ENCODE results near the gene DPYD.

The DPYD gene

DNA sequence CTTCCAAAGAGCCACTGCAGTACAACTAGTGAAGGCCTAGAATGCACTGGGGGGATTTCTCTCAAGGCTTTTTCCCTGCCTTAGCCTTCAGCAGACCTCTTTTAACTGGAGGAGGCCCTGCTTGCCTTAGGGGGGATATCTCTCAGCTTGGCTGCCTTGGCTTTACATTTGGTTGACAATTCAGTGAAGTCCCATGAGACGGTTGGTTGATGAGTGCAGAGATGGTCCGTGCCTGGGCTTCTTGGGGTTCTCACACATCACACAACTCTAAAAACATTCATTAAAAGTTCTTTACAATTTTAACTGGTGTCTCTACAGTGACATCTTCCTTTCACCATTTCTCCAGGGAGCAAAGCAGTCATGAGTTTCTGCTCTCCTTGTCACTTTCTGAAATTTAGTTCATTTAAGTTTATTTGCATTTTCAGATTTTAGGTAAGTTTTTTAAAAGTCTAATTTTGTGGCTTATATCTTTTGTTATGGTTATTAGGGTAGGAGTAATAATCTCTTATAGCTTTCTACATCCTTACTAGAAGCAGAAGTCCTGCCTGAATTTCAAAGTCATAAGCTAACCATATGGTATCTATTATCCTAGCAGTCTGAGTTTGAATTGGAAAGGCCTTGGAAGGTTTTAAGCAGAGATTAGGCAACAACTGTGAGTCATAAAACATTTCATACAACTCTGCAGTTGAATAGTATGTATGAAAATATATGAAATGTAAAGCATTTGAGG lies 487.6 kb downstream of the DPYD start:
- no peak for DNase-seq (ENCODE audit: low read depth in 2 of 2)

DNA sequence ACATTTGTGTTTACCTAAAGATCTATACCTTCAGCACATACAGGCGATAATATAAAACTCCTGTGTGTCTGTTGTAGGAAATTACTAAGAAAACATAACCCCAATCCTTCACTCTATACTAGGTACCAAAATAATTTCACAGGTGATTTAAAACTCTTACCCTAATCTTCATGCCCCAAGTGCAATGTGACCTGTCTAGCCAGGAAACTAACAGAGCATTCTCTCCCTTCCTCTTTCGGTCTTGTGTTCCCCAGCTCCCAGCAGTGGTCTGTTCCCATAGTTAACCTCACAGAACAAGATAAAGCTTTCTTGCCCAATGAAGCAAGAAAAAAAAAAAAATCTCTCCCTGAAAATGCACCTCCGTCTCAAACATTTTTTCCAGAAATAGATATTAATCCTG lies 493.5 kb downstream of the DPYD start:
- DNase-seq (ENCODE audit: low read depth in 2 of 2), result no peak

DNA sequence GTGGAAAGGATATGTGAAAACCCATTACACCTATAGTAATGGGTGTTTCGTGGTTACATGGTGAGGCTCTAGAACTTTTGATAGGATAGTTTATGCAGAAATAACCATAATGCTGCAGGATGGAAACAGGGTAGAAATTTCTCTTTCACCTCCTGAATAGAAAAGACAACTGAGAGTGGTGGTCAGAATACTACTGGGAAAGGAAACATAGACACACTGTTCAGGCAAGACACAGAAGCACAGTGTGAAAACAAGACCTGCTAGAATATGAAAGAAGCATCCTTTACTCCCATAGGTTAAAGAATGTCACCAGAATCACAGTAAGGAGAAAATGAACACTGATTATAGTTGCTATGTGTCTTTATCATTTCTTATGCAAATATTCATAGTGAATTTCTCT lies 496.6 kb downstream of the DPYD start:
- DNase-seq (ENCODE audit: low read depth in 2 of 2), result no peak

DNA sequence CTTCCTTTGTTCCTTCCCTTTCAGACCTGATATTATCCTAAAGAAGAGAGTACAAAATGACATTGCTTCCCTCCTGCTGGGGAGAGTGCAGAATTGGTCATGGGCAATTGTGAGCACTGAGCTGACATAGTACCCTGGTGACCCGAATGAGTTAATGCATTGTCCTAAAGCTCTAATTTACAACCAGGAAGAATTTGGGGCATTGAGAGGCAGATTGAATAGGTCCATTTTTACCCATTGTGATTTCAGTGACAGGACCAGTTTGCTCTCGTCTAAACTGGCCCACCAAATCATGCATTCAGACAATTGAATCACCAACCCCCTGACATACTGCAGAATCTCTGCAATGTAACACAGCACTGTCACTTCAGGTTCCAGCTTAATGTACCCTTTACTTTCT lies 497.4 kb downstream of the DPYD start:
- no peak for DNase-seq (ENCODE audit: low read depth in 2 of 2)

DNA sequence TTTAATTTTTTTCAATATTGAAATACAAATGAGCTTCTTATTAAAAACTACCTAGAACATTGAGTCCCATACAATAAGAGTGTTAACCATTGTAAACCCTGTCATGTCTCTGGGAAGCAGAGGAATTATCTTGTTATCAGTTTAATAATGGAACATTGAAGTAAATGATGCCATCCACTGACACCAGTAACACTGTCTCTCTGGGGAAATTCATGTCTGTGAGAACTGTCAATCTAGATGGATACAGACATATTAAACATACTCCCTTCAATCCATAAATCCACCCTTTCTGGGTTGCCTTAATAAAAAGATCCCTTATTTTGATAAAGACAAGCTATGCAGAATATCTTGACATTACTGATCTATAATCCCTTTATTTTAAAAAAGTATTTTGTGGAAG lies 503.2 kb downstream of the DPYD start:
- DNase-seq (ENCODE audit: low read depth in 2 of 2), result no peak

DNA sequence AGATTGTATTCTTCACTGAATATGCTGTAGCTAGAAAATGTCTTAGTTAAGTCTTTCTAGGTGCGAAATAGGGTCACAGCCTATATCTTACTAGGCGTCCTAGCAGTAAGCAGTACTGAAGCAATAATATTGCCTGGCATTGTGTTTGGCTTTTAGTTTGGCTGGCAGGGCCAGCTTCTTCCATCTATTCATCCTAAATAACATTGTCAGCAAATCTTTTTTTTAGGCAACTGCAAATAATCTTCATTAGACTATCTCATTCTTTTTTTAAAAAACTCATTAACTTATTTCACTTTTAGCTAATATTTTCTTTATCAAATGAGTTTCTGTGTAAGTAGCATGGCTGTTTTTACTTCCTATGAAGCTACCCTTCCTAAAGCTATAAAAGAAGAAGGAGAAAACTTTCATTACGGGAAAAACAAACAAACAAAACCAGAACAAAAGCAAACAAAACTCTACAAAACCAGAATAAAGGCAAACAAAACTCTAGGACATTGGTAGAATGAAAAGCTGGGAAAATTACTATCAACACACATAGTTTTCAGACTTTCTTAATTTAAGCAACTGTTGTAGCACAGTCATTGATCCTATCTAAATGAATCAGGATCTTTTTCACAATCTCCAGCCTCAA lies 506.0 kb downstream of the DPYD start:
- no peak for DNase-seq (ENCODE audit: low read depth in 2 of 2)

DNA sequence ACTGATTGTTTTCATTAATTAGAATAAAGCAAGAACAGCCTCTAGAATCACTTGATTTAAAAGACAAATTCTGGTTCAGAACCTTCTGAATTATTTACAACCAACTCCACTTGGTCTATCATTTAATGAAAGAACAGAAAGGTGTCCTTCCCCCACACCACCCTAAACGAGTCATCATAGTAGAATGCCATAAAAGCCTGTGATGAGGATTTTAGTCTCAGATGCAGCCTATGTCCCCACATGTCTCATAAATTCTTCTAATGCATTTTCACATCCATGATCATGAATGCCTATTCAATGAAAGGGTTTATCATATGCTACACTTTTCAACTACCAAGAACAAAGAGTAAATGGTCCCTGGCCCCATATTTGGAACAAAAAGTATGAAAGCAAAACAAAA lies 508.1 kb downstream of the DPYD start:
- no peak for DNase-seq (ENCODE audit: low read depth in 2 of 2)

DNA sequence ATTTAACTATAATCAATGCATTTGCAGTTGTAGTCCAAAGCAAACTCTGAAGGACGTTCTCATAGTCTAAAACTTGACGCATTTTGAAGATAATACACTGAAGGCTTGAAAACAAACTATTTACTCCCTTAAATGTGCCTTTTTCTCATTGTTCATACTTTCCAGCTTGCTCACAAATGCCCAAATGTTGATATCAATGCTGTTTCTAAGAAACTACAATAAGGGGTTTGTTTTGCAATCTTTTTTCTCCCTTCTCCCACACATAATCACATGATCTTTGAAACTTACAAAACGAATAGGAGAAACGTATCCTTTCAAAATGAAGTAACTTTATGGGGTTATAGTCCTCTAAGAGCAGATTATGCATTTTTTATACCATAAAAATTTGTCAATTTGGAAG lies 508.7 kb downstream of the DPYD start:
- DNase-seq (ENCODE audit: low read depth in 2 of 2), result no peak

DNA sequence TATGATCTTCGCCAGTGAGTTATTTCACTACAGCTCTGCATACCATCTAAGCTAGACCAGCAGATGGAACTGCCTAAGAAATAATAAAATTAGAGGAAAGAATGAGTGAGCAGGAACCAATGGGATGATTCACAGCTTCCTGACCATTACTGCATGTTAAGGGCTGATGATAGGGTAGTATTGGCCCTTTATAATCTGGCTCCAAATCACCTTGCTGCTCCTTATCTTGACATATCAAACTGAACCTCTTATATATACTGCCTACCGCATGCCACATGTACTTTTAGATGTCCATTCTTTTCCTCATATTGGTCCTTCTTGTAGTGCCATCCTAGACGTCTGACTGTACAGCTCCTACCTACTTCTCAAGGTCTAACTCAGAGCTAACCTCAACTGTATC lies 524.4 kb downstream of the DPYD start:
- DNase-seq (ENCODE audit: low read depth in 2 of 2), result no peak

DNA sequence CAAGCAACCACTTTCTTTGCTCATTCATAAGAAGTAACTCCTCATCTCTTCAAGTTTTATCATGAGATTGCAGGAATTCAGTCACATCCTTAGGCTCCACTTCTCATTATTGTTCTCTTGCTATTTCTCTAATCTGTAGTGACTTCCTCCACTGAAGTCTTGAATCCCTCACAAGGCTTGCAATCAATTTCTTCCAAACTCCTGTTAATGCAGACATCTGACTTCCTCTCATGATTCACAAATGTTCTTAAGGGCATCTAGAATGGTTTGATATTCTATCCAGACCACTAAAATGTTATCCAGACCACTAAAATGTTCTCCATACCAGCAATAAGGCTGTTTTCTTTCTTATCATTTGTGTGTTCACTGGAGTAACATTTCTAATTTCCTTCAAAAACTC lies 528.1 kb downstream of the DPYD start:
- DNase-seq (ENCODE audit: low read depth in 2 of 2), result no peak

DNA sequence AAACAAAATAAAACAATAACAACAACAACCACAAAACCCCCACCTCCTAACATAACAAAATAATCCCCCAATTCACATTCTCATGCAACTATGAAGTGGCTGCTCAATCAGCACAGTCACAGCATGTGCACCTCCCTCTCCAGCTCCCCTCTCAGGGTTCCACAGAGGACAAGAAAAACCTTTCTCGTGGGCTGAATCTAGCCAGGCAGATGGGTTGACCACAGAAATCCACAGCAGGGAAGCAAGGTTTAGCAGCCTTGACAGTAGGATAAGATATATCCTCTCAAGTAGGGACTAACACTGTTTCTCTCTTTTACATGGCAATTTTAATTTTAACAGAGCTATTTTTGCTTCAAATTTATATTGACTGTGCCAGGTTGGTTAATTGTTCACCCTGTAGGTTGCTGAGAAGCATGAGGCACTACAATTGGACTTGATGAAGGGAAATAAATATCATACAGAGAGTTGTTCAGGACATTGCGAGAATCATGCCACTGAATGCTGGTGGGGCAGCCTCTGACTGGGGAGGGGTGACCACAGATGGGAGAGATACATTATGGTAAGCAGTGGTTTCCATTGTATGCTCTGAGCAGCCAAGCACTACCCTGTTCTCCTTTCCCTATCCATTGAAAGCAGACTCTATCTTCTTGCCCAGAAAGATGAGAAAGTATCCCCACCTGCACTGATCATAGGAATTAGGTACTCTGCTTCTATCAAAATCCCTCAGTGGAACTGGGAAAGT lies 535.1 kb downstream of the DPYD start:
- DNase-seq (ENCODE audit: low read depth in 2 of 2), result no peak

DNA sequence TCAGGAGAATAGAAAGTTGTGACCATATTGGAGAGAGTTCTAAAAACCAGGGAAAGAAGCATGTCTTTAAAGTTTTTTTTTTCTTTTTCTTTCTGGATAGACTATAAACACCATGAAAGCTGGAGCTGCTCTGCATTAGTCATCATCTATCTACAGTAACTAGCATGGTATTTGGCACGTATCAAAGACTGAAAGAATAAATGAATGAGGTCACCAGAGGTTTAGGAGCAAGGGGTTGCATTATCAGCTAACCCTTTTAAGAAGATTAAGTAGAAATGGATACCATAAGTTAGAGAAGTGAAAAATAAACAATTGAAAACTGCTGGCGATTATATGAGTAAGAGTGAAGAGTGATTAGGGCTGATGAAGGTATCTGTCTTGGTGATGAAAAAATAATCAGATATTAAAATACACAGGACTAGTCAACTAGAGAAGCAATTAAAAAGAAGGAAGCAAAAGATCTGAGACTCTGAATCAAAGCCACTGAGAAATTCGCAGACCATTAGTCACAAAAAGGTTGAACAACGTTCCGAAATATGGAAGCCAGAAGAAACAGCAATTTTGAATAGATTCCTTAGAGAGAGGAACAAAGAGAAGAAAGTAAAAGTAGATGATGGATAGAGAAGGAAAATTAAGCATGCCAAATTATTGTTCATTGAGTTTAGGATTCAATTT lies 536.4 kb downstream of the DPYD start:
- DNase-seq (ENCODE audit: low read depth in 2 of 2), result no peak

DNA sequence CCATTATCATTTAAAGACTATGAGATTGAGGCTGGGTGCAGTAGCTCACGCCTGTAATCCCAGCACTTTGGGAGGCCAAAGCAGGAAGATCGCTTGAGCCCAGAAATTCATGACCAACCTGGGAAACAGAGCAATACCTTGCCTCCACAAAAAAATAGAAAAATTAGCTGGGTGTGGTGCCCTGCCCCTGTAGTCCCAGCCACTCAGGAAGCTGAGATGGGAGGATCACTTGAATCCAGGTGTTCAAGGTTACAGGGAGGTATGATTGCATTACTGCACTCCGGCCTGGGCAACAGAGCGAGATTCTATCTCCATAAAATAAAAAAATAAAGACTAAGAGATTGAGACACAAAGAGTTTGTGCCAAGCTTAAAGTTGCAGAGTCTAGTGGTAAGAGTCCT lies 537.0 kb downstream of the DPYD start:
- no peak for DNase-seq (ENCODE audit: low read depth in 2 of 2)

DNA sequence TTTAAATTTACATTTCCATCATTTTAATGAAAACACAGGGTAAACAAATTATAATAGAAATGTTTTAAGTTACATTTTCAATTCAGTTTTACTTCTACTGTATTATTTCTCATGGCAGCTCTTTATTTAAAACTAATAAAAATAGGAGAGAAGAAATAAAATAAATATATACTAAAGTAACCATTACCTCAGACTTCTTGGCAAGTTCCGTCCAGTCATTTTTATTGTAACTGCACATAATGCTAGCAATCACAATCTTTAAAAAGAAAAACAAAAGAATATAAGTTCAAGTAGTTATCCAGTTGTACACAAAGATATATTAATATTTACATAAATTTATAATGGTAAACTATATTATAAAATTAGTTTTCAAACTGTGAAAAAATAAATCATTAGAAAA lies 538.6 kb downstream of the DPYD start:
- DNase-seq (ENCODE audit: low read depth in 2 of 2), result no peak

DNA sequence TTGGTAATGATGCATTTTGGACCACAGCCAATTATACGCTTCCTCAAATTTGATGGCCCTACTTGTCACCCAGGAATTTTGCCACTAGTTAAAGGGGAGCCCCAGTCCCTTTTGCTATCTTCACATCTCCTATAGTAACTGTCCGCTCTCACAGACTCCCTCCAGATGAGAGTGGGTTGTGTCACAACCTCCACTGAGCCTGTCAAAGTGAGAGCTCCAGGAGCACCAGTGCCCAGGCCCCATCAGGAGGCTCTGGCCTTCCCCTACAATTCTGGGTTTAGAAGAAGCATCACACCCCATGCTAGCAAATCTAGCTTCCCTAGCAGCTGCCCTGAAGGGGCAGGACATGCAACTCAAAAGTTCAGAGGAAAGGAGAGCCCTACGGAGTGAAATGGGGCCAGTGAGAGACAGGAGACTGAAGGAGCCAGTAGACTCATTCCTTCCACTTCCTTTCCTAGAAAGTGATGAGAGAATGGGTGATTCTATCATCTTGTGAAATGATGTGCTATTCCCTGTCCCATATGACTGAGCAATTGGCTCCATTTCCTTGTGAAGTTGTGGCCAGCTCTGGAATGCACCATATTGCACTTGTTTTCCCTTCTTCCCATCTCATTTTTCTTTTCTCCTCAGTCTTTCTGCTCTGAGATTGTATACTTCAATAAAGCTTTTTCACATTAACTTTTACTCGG lies 541.3 kb downstream of the DPYD start:
- no peak for DNase-seq (ENCODE audit: low read depth in 2 of 2)

DNA sequence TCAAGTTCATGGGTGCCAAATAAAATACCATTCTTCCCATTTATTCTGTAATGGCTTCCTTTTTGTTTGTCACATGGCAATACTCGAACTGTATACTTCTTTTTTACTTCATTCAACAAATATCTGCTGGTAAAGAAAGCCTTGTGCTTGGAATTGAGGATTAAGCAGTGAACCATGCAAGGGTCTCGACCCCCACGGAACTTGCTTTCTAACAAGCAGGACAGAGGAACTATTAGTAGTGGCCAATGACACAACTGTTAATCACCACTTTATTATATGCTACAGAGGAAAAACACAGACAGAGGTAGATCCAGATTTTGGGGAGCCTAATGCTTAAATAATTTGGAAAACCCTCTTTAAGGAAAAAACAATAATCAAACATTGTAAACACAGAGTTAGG lies 542.2 kb downstream of the DPYD start:
- DNase-seq (ENCODE audit: low read depth in 2 of 2), result no peak

DNA sequence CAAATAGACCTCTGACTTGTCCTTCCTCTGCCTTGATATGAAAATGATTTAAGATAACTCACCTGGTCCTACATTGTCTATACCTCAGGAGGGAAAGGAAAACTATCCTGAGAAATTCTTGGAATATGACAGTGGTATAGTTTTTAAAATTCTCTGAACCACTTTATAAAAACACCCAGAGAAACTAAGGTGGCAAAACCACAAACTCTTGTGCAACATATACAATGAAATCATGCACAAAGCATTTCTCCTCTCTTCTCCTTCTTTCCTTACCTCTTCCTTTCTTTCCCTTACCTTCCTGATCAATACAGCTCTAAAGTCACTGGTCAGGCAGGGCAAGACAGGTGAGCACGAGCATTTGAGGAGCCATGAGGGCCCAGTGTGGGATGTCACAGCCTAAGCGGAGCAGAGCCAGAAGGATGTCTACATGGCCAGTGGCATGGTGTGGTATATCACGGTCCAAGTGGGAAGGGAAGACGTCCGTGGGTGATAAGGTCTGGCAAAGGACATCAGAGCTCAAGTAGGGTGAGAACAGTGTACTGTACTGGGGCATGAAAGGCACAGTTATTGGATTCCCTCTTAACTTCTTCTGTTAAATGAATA lies 543.3 kb downstream of the DPYD start:
- no peak for DNase-seq (ENCODE audit: low read depth in 2 of 2)

DNA sequence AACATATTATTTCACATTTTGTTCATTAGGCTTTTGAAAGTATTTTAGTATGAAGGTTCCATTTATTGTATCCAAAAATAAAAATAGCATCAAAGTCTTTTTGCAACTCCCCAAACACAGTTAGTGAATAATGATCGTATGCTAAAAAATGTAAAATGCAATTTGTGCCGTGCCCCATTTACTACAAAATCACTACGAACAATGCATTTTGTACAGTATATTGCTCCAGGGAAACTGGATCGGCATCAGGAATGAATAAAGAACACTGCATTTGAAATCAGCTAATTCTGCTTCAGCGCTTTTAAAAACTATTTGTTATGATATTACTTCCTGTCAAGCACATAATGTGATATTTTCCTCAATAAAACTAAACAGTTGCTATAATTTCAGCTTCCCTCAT lies 547.8 kb downstream of the DPYD start:
- no peak for DNase-seq (ENCODE audit: low read depth in 2 of 2)

DNA sequence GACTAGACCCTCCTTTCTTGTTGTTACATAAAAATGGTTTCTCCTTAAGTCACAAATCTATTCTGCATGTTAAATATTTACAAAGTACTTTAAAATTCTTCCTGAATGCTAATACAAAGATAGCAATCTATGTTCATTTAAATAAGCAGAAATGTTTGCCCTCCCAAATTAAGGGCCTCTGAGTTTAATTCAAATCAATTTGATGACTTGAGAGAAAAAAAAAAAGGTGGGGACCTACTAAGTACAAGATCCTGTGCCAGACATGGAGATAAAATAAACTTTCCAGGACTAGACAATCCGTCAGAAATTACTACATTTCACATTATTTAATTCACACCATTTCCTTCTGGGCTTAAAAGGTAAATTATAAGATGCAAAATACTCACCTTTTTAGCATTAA lies 548.3 kb downstream of the DPYD start:
- no peak for DNase-seq (ENCODE audit: low read depth in 2 of 2)

DNA sequence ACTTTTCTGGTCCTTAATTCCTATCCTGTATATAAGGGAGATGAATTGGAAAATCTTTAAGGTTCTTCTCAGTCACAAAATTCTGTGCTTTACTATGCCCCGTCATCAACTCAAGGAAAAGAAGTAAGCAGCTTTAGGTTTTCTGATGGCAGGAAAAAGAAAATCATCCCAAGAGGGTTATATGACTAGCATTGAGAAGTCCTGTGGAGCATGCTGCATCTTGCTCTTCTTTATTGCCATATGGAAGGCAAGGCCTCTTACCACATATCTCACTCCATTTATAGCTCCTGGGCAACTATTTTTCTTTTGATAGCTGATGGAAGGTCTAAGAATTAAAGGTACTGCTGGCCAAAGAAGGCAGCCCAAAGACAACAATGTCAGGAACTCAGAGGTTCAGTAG lies 552.5 kb downstream of the DPYD start:
- DNase-seq (ENCODE audit: low read depth in 2 of 2), result no peak

DNA sequence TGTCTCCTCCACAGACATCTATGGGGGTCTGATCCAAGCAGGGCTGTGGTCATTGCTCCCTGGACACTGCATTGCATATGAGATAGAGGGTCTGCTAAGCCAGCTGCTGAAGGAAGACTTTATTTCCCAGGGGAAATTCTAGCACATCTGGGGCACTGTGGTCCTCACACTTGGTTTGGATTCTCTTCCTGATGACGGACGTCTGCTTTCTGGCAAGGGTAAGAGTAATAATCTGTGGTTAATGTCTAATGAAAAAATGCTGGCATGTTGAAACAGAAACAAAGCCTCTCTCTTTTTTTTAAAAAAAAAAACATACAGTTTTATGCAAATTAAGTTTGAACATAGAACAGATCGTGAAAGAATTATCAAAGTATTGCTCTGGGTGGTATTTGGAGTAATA lies 553.9 kb downstream of the DPYD start:
- no peak for DNase-seq (ENCODE audit: low read depth in 2 of 2)

DNA sequence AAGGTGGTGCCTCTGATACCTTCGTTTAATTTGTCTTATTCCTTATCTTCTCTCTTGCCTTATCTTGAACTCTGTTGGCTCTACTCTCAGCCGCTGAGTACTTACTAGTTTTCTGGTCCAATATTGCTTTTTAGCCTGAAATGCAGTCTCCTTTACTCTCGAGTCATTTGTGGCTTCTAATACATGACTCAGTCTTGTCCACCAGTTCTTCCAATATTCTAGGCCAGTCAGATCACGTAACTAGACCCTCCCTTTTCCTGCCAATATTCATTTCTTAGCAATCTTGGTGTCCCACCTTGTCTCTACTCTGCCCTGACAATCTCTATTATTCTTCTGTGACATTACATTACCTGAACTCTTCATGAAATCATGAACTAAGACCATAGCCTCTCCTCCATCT lies 555.8 kb downstream of the DPYD start:
- no peak for DNase-seq (ENCODE audit: low read depth in 2 of 2)
